HG03064 (cell line): ENCODE measurements around the gene AKAP13.

Experiments used
- ATAC-seq: cut with Tn5 transposase; IDR thresholded peaks from one replicate; pipeline ENCODE4 v1.9.1; 2021; ENCODE audit warnings: low read depth; ENCODE audit not compliant: unreplicated experiment

The AKAP13 gene

GRCh38 chr15:85383470-85384148 lies 3.2 kb downstream of the AKAP13 start:
- no peak for ATAC-seq

- no peak for ATAC-seq
Observed at GRCh38 chr15:85386261-85386660, 5.9 kb downstream of the AKAP13 start.

GRCh38 chr15:85388566-85389305 lies 8.3 kb downstream of the AKAP13 start:
- no peak for ATAC-seq

- ATAC-seq, result no peak
Observed at GRCh38 chr15:85389306-85389650, 8.9 kb downstream of the AKAP13 start.

GRCh38 chr15:85389772-85390171 lies 9.4 kb downstream of the AKAP13 start:
- no peak for ATAC-seq

- ATAC-seq, result no peak
Observed at GRCh38 chr15:85393210-85393609, 12.8 kb downstream of the AKAP13 start.

- no peak for ATAC-seq
Observed at GRCh38 chr15:85394554-85395333, 14.3 kb downstream of the AKAP13 start.

- ATAC-seq, result no peak
Observed at GRCh38 chr15:85396554-85396953, 16.2 kb downstream of the AKAP13 start.

GRCh38 chr15:85397151-85397550 lies 16.7 kb downstream of the AKAP13 start:
- no peak for ATAC-seq

- ATAC-seq, result no peak
Observed at GRCh38 chr15:85397926-85398325, 17.5 kb downstream of the AKAP13 start.

GRCh38 chr15:85398822-85399221 lies 18.4 kb downstream of the AKAP13 start:
- ATAC-seq, result no peak

- no peak for ATAC-seq
Observed at GRCh38 chr15:85399627-85400026, 19.2 kb downstream of the AKAP13 start.

GRCh38 chr15:85400606-85401005 lies 20.2 kb downstream of the AKAP13 start:
- ATAC-seq, result no peak

- ATAC-seq, result no peak
Observed at GRCh38 chr15:85401108-85401774, 20.8 kb downstream of the AKAP13 start.

- no peak for ATAC-seq
Observed at GRCh38 chr15:85402195-85402881, 21.9 kb downstream of the AKAP13 start.

GRCh38 chr15:85403745-85404144 lies 23.3 kb downstream of the AKAP13 start:
- ATAC-seq, result no peak

- no peak for ATAC-seq
Observed at GRCh38 chr15:85404176-85404917, 23.9 kb downstream of the AKAP13 start.

- ATAC-seq, result no peak
Observed at GRCh38 chr15:85404918-85405866, 24.8 kb downstream of the AKAP13 start.

- no peak for ATAC-seq
Observed at GRCh38 chr15:85406916-85407315, 26.5 kb downstream of the AKAP13 start.
